ENCODE data around the gene LRP1B.

The LRP1B gene

GRCh38 chr2:141264848-141265247 is 866.0 kb downstream of the LRP1B start:
- Histone ChIP-seq H3K27me3 (ENCODE audit: low read depth, low read length) (no peaks in the 10 kb centered on the region), H3K27ac (ENCODE audit: low read length) (no peak overlapping the region), H3K9me3 (ENCODE audit: control insufficient read depth in 1 of 2, low read length in 2 of 2) (no peaks in the 10 kb centered on the region), H3K4me3 (ENCODE audit: low read depth in 1 of 2, low read length in 2 of 2) (no peak overlapping the region), H3K36me3 (ENCODE audit: control insufficient read depth in 1 of 2, insufficient read depth in 2 of 2, low read length in 2 of 2) (no peaks in the 10 kb centered on the region), H3K4me1 (ENCODE audit: control insufficient read depth in 1 of 2, insufficient read depth in 2 of 2, low read length in 2 of 2) (no peaks in the 10 kb centered on the region)

DNA sequence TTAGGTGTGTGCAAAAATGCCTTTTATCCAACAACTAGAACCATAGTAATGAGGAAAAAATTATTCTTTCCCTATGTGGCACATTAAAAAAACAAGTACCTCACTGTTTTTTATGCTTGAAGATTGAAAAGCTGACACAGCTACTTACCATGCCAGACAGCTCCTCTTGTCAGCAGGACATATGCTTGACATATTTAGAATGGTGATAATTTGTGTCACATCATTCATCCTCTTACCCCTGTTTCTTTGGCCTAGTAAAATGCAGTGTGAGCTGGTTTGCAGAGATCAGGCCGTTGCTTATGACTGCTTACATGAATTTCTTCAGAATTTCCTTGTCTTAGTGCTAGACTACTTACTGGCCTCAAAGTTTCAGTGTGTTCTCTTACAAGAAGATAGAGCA is 869.9 kb downstream of the LRP1B start:
- Histone ChIP-seq H3K4me1 (ENCODE audit: control insufficient read depth in 1 of 2, insufficient read depth in 2 of 2, low read length in 2 of 2) (no peaks in the 10 kb centered on the region), H3K27ac (ENCODE audit: low read length) (no peak overlapping the region), H3K27me3 (ENCODE audit: low read depth, low read length) (no peaks in the 10 kb centered on the region), H3K9me3 (ENCODE audit: control insufficient read depth in 1 of 2, low read length in 2 of 2) (no peaks in the 10 kb centered on the region), H3K4me3 (ENCODE audit: low read depth in 1 of 2, low read length in 2 of 2) (no peak overlapping the region), H3K36me3 (ENCODE audit: control insufficient read depth in 1 of 2, insufficient read depth in 2 of 2, low read length in 2 of 2) (no peaks in the 10 kb centered on the region)

- Histone ChIP-seq H3K4me3 (ENCODE audit: low read depth in 1 of 2, low read length in 2 of 2) (no peak overlapping the region), H3K27me3 (ENCODE audit: low read depth, low read length) (no peaks in the 10 kb centered on the region), H3K4me1 (ENCODE audit: control insufficient read depth in 1 of 2, insufficient read depth in 2 of 2, low read length in 2 of 2) (no peaks in the 10 kb centered on the region), H3K36me3 (ENCODE audit: control insufficient read depth in 1 of 2, insufficient read depth in 2 of 2, low read length in 2 of 2) (no peaks in the 10 kb centered on the region), H3K27ac (ENCODE audit: low read length) (no peak overlapping the region), H3K9me3 (ENCODE audit: control insufficient read depth in 1 of 2, low read length in 2 of 2) (no peaks in the 10 kb centered on the region)
Measured at GRCh38 chr2:141259683-141260082, 871.1 kb downstream of the LRP1B start.

- H3K4me1 ChIP-seq (ENCODE audit: control insufficient read depth in 1 of 2, insufficient read depth in 2 of 2, low read length in 2 of 2) = no peaks in the 10 kb centered on the region
Measured at GRCh38 chr2:141242008-141242407, 888.8 kb downstream of the LRP1B start.

DNA sequence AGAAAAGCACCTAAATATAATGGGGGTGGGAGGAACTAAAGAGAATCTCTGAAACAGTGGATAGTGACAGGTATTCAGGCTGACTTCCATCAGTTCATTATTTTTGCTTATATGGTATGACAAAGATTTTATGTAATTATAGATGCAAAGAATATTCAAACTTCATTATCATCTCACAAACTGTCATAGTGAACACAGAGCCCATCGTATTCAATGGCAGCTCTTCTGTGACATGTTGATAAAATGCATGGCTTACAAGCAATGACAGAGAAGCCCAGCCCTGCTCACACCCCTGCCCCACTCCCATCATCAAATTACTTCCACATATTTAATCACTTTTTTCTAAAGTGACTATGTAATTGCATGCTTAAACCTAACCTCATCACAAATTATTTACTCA is 904.3 kb downstream of the LRP1B start:
- Histone ChIP-seq H3K4me1 (ENCODE audit: control insufficient read depth in 1 of 2, insufficient read depth in 2 of 2, low read length in 2 of 2) (no peaks in the 10 kb centered on the region), H3K27me3 (ENCODE audit: low read depth, low read length) (no peaks in the 10 kb centered on the region), H3K36me3 (ENCODE audit: control insufficient read depth in 1 of 2, insufficient read depth in 2 of 2, low read length in 2 of 2) (no peaks in the 10 kb centered on the region), H3K9me3 (ENCODE audit: control insufficient read depth in 1 of 2, low read length in 2 of 2) (no peaks in the 10 kb centered on the region), H3K27ac (ENCODE audit: low read length) (no peak overlapping the region), H3K4me3 (ENCODE audit: low read depth in 1 of 2, low read length in 2 of 2) (no peak overlapping the region)

More at GRCh38 chr2:141242008-141242407, 888.8 kb downstream of the LRP1B start:
- no peaks in the 10 kb centered on the region for H3K9me3 ChIP-seq (ENCODE audit: control insufficient read depth in 1 of 2, low read length in 2 of 2)
- no peaks in the 10 kb centered on the region for H3K36me3 ChIP-seq (ENCODE audit: control insufficient read depth in 1 of 2, insufficient read depth in 2 of 2, low read length in 2 of 2)
- no peaks in the 10 kb centered on the region for H3K27me3 ChIP-seq (ENCODE audit: low read depth, low read length)
- H3K4me3 ChIP-seq (ENCODE audit: low read depth in 1 of 2, low read length in 2 of 2) = no peak overlapping the region
- H3K27ac ChIP-seq (ENCODE audit: low read length) = no peak overlapping the region

DNA sequence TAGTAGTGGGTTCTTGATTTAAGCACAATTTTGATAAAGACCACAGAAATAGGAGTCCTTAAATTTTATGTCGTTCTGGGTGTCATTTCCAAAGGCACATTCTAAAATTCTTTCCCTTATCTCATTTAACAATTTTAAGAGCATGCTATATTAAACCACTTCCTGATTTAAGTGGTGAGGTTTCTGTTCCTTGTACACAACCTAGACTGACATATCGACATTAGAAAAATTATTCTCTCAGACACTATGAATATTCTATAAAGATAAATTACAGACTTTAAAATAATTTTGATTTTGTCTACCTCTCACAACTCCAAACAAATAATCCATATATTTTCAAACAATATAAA is 923.8 kb downstream of the LRP1B start:
- no peaks in the 10 kb centered on the region for H3K27me3 ChIP-seq (ENCODE audit: low read depth, low read length)
- no peaks in the 10 kb centered on the region for H3K36me3 ChIP-seq (ENCODE audit: control insufficient read depth in 1 of 2, insufficient read depth in 2 of 2, low read length in 2 of 2)
- H3K9me3 ChIP-seq (ENCODE audit: control insufficient read depth in 1 of 2, low read length in 2 of 2) = peaks cover 0 to 6% of the 10 kb centered on the region in 2 donors
- H3K4me3 ChIP-seq (ENCODE audit: low read depth in 1 of 2, low read length in 2 of 2) = no peak overlapping the region
- no peak overlapping the region for H3K27ac ChIP-seq (ENCODE audit: low read length)
- no peaks in the 10 kb centered on the region for H3K4me1 ChIP-seq (ENCODE audit: control insufficient read depth in 1 of 2, insufficient read depth in 2 of 2, low read length in 2 of 2)

DNA sequence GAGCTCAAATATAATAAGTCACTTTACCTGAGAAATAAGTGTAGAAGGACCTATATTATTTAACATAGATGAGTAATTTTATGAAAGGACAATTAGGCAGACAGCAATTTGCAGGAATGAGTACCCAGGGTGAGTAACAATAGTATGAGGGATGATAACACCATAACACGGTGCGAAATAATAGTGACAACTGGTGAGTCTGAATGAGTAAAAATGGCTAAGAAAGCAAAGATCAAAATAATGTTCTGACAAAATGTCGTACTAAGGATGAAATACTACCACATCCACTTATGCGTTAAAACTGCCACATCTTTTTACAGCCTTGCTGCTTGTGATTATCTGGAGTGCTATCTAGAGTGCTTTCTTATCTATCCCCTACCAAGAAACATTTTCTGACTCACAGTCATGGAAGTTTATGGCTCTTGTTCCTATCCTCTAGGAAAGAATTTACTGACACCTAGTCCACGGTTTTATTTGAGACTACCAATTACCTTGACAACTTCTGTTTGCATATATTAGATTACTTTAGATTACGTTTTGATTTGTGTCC is 929.7 kb downstream of the LRP1B start:
- H3K36me3 ChIP-seq (ENCODE audit: control insufficient read depth in 1 of 2, insufficient read depth in 2 of 2, low read length in 2 of 2) = no peaks in the 10 kb centered on the region
- no peak overlapping the region for H3K4me3 ChIP-seq (ENCODE audit: low read depth in 1 of 2, low read length in 2 of 2)
- H3K4me1 ChIP-seq (ENCODE audit: control insufficient read depth in 1 of 2, insufficient read depth in 2 of 2, low read length in 2 of 2) = no peaks in the 10 kb centered on the region
- H3K9me3 ChIP-seq (ENCODE audit: control insufficient read depth in 1 of 2, low read length in 2 of 2) = peaks cover 0 to 6% of the 10 kb centered on the region in 2 donors
- no peaks in the 10 kb centered on the region for H3K27me3 ChIP-seq (ENCODE audit: low read depth, low read length)
- H3K27ac ChIP-seq (ENCODE audit: low read length) = no peak overlapping the region

GRCh38 chr2:141200191-141200590 is 930.6 kb downstream of the LRP1B start:
- Histone ChIP-seq H3K4me1 (ENCODE audit: control insufficient read depth in 1 of 2, insufficient read depth in 2 of 2, low read length in 2 of 2) (no peaks in the 10 kb centered on the region), H3K27ac (ENCODE audit: low read length) (no peak overlapping the region), H3K4me3 (ENCODE audit: low read depth in 1 of 2, low read length in 2 of 2) (no peak overlapping the region), H3K9me3 (ENCODE audit: control insufficient read depth in 1 of 2, low read length in 2 of 2) (peaks cover 0 to 6% of the 10 kb centered on the region in 2 donors), H3K27me3 (ENCODE audit: low read depth, low read length) (no peaks in the 10 kb centered on the region), H3K36me3 (ENCODE audit: control insufficient read depth in 1 of 2, insufficient read depth in 2 of 2, low read length in 2 of 2) (no peaks in the 10 kb centered on the region)

- Histone ChIP-seq H3K9me3 (ENCODE audit: control insufficient read depth in 1 of 2, low read length in 2 of 2) (peaks cover 0 to 6% of the 10 kb centered on the region in 2 donors), H3K4me1 (ENCODE audit: control insufficient read depth in 1 of 2, insufficient read depth in 2 of 2, low read length in 2 of 2) (no peaks in the 10 kb centered on the region), H3K27ac (ENCODE audit: low read length) (no peak overlapping the region), H3K36me3 (ENCODE audit: control insufficient read depth in 1 of 2, insufficient read depth in 2 of 2, low read length in 2 of 2) (no peaks in the 10 kb centered on the region), H3K27me3 (ENCODE audit: low read depth, low read length) (no peaks in the 10 kb centered on the region), H3K4me3 (ENCODE audit: low read depth in 1 of 2, low read length in 2 of 2) (no peak overlapping the region)
Measured at GRCh38 chr2:141199711-141200110, 931.1 kb downstream of the LRP1B start.

GRCh38 chr2:141195087-141195486 is 935.7 kb downstream of the LRP1B start:
- Histone ChIP-seq H3K4me3 (ENCODE audit: low read depth in 1 of 2, low read length in 2 of 2) (no peak overlapping the region), H3K27me3 (ENCODE audit: low read depth, low read length) (no peaks in the 10 kb centered on the region), H3K36me3 (ENCODE audit: control insufficient read depth in 1 of 2, insufficient read depth in 2 of 2, low read length in 2 of 2) (no peaks in the 10 kb centered on the region), H3K27ac (ENCODE audit: low read length) (no peak overlapping the region), H3K9me3 (ENCODE audit: control insufficient read depth in 1 of 2, low read length in 2 of 2) (no peaks in the 10 kb centered on the region), H3K4me1 (ENCODE audit: control insufficient read depth in 1 of 2, insufficient read depth in 2 of 2, low read length in 2 of 2) (no peaks in the 10 kb centered on the region)

GRCh38 chr2:141187075-141187439 is 943.8 kb downstream of the LRP1B start:
- H3K4me3 ChIP-seq (ENCODE audit: low read depth in 1 of 2, low read length in 2 of 2) = no peak overlapping the region
- H3K27ac ChIP-seq (ENCODE audit: low read length) = no peak overlapping the region
- H3K36me3 ChIP-seq (ENCODE audit: control insufficient read depth in 1 of 2, insufficient read depth in 2 of 2, low read length in 2 of 2) = no peaks in the 10 kb centered on the region
- H3K4me1 ChIP-seq (ENCODE audit: control insufficient read depth in 1 of 2, insufficient read depth in 2 of 2, low read length in 2 of 2) = no peaks in the 10 kb centered on the region
- H3K9me3 ChIP-seq (ENCODE audit: control insufficient read depth in 1 of 2, low read length in 2 of 2) = no peaks in the 10 kb centered on the region
- H3K27me3 ChIP-seq (ENCODE audit: low read depth, low read length) = no peaks in the 10 kb centered on the region

- no peaks in the 10 kb centered on the region for H3K9me3 ChIP-seq (ENCODE audit: control insufficient read depth in 1 of 2, low read length in 2 of 2)
- H3K4me1 ChIP-seq (ENCODE audit: control insufficient read depth in 1 of 2, insufficient read depth in 2 of 2, low read length in 2 of 2) = no peaks in the 10 kb centered on the region
- H3K27ac ChIP-seq (ENCODE audit: low read length) = no peak overlapping the region
- H3K4me3 ChIP-seq (ENCODE audit: low read depth in 1 of 2, low read length in 2 of 2) = no peak overlapping the region
- no peaks in the 10 kb centered on the region for H3K27me3 ChIP-seq (ENCODE audit: low read depth, low read length)
- no peaks in the 10 kb centered on the region for H3K36me3 ChIP-seq (ENCODE audit: control insufficient read depth in 1 of 2, insufficient read depth in 2 of 2, low read length in 2 of 2)
Measured at GRCh38 chr2:141186413-141187074, 944.3 kb downstream of the LRP1B start.

Measured in muscle layer of duodenum (tissue), 2 donors.